HCT116 (cell line): ENCODE measurements around the gene ADAM8. TPM values are rescaled to one million over a fixed set of nuclear protein-coding genes. Genes with fewer than 3 reads are reported as not detected.

ENCODE experiments used
- ATAC-seq: fragments of 200-7000 bp; cut with Tn5 transposase; 2 replicates; pipeline ENCODE4 v1.9.1; 2020; ENCODE audit warnings: mild to moderate bottlenecking, moderate library complexity
- BruUV-seq: library from RNA; stranded (reverse); fragments of 400-500 nt; replicated peaks from 2 replicates; lab custom pipeline; 2021; lab: Mats Ljungman, UMichigan
- CTCF ChIA-PET: fragments of 300-600 bp; sonication (Branson Sonifier 250); formaldehyde crosslinking; loops from one replicate; lab custom pipeline; 2021; ENCODE audit warnings: antibody characterized with exemption; lab: Charles Lee
- POLR2A ChIA-PET: fragments of 300-600, 350-600 bp; sonication (Branson Sonifier 250); formaldehyde crosslinking; loops from one replicate; lab custom pipeline; 2021; ENCODE audit warnings: antibody characterized with exemption; lab: Charles Lee
- RAD21 ChIA-PET, 2 experiments: fragments of 300-600 bp; sonication (Branson Sonifier 250); formaldehyde crosslinking; loops; one replicate each; lab custom pipeline; 2023; ENCODE audit warnings: low total read pairs in 2 of 2; ENCODE audit not compliant: uncharacterized antibody in 2 of 2, unreplicated experiment in 2 of 2, low non-redundant PET in 1 of 2; lab: Charles Lee
- DNase-seq: peaks from one replicate; pipeline ENCODE4 v3.0.0-alpha.2; 2010; ENCODE audit warnings: low read depth, low spot score
- H2AFZ ChIP-seq: fragments of 200-600 bp; shearing (Covaris generic), sonication (generic); 2 replicates; pipeline ENCODE4 v1.6.1; 2017; ENCODE audit warnings: low read depth, mixed run types, mixed read lengths, antibody characterized with exemption, low read length; ENCODE audit not compliant: poor library complexity, severe bottlenecking
- H3K27ac ChIP-seq: 2 replicates; pipeline ENCODE4 v1.5.1; 2012; ENCODE audit warnings: low read depth, low read length
- H3K27me3 ChIP-seq: fragments of 200-600 bp; sonication (generic); 2 replicates; pipeline ENCODE4 v1.6.1; 2016; ENCODE audit warnings: mixed run types, low read length, mixed read lengths; ENCODE audit not compliant: insufficient read depth
- H3K36me3 ChIP-seq, 2 experiments: fragments of 200-500 bp in 1 of 2; fragments of 200-600 bp in 1 of 2; sonication (Bioruptor generic) in 1 of 2; sonication (generic) in 1 of 2; 2 replicates each; pipeline versions ENCODE4 v1.5.1 to v1.6.1; 2014 to 2016; ENCODE audit warnings: low read length in 2 of 2, inconsistent platforms in 1 of 2, mixed read lengths in 1 of 2, mixed run types in 1 of 2; ENCODE audit not compliant: insufficient read depth in 2 of 2, control insufficient read depth in 1 of 2
- H3K4me1 ChIP-seq, 2 experiments: fragments of 200-600 bp in 1 of 2; sonication (generic) in 1 of 2; 2 replicates each; pipeline versions ENCODE4 v1.5.1 to v1.6.1; 2012 to 2017; ENCODE audit warnings: low read length in 2 of 2, inconsistent platforms in 1 of 2, mild to moderate bottlenecking in 1 of 2, mixed read lengths in 1 of 2, mixed run types in 1 of 2, moderate library complexity in 1 of 2; ENCODE audit not compliant: insufficient read depth in 2 of 2, control insufficient read depth in 1 of 2
- H3K4me2 ChIP-seq: fragments of 200-600 bp; sonication (generic); 2 replicates; pipeline ENCODE4 v1.6.1; 2017; ENCODE audit warnings: mixed run types, low read length, mixed read lengths
- H3K4me3 ChIP-seq, 2 experiments: fragments of 200-600 bp in 1 of 2; sonication (generic) in 1 of 2; replicated peaks in 1 of 2; 2 replicates each; pipeline ENCODE4 v1.5.1; 2011 to 2016; ENCODE audit warnings: low read length in 2 of 2, control low read depth in 1 of 2, low read depth in 1 of 2, mild to moderate bottlenecking in 1 of 2, mixed read lengths in 1 of 2, mixed run types in 1 of 2
- H3K79me2 ChIP-seq: fragments of 200-600 bp; sonication (generic); 2 replicates; pipeline ENCODE4 v1.6.1; 2017; ENCODE audit warnings: mild to moderate bottlenecking, mixed run types, low read length, moderate library complexity, mixed read lengths; ENCODE audit not compliant: insufficient read depth
- H3K9ac ChIP-seq: fragments of 200-600 bp; sonication (generic); 2 replicates; pipeline ENCODE4 v1.6.1; 2016; ENCODE audit warnings: low read length, mixed read lengths
- H3K9me2 ChIP-seq: fragments of 200-600 bp; sonication (generic), shearing (Covaris generic); 2 replicates; pipeline ENCODE4 v1.6.1; 2017; ENCODE audit warnings: mixed run types, mild to moderate bottlenecking, moderate library complexity; ENCODE audit not compliant: insufficient read depth
- H3K9me3 ChIP-seq, 2 experiments: fragments of 200-500 bp in 1 of 2; fragments of 200-600 bp in 1 of 2; sonication (Bioruptor generic) in 1 of 2; sonication (generic) in 1 of 2; 2 replicates each; pipeline ENCODE4 v1.6.1; 2014 to 2017; ENCODE audit warnings: low read length in 2 of 2, mixed read lengths in 2 of 2, inconsistent platforms in 1 of 2, low read depth in 1 of 2, mild to moderate bottlenecking in 1 of 2, mixed run types in 1 of 2, moderate library complexity in 1 of 2; ENCODE audit not compliant: control insufficient read depth in 1 of 2, insufficient read depth in 1 of 2
- H4K20me1 ChIP-seq: fragments of 200-600 bp; sonication (generic), shearing (Covaris generic); 2 replicates; pipeline ENCODE4 v1.6.1; 2017; ENCODE audit warnings: mixed run types, mild to moderate bottlenecking, moderate library complexity; ENCODE audit not compliant: insufficient read depth
- ATF3 ChIP-seq: IDR thresholded peaks from 2 replicates; pipeline ENCODE4 v1.6.1; 2012
- CBX3 ChIP-seq: IDR thresholded peaks from 2 replicates; pipeline ENCODE4 v1.6.1; 2012; ENCODE audit warnings: low read depth
- EGR1 ChIP-seq: IDR thresholded peaks from 2 replicates; pipeline ENCODE4 v1.6.1; 2012; ENCODE audit warnings: low read depth
- MAX ChIP-seq: IDR thresholded peaks from 2 replicates; pipeline ENCODE4 v1.6.1; 2012
- POLR2A ChIP-seq: IDR thresholded peaks from 2 replicates; pipeline ENCODE4 v1.7.0; 2011; ENCODE audit warnings: borderline replicate concordance; ENCODE audit not compliant: insufficient read depth, insufficient read length; ENCODE audit errors: extremely low read depth
- REST ChIP-seq: IDR thresholded peaks from 2 replicates; pipeline ENCODE4 v1.6.1; 2012; ENCODE audit warnings: low read depth
- SIN3A ChIP-seq: IDR thresholded peaks from 2 replicates; pipeline ENCODE4 v1.6.1; 2012; ENCODE audit warnings: low read depth
- TCF7L2 ChIP-seq: IDR thresholded peaks from 2 replicates; pipeline ENCODE4 v1.7.0; 2011; ENCODE audit warnings: borderline replicate concordance, inconsistent platforms; ENCODE audit not compliant: insufficient read depth, insufficient read length; ENCODE audit errors: extremely low read depth
- YY1 ChIP-seq: IDR thresholded peaks from 2 replicates; pipeline ENCODE4 v1.6.1; 2011; ENCODE audit warnings: low read length, low read depth, moderate library complexity, mild to moderate bottlenecking; ENCODE audit not compliant: insufficient replicate concordance; ENCODE audit errors: extremely low read depth
- ZBTB33 ChIP-seq: IDR thresholded peaks from 2 replicates; pipeline ENCODE4 v1.6.1; 2011; ENCODE audit warnings: mild to moderate bottlenecking, low read length, moderate library complexity; ENCODE audit not compliant: insufficient replicate concordance; ENCODE audit errors: extremely low read depth
- ZFX ChIP-seq: fragments of 450-650 bp; IDR thresholded peaks from 2 replicates; pipeline ENCODE4 v1.6.1; 2017
- ZNF274 ChIP-seq: fragments of 200-500 bp; sonication (Bioruptor generic); IDR thresholded peaks from 2 replicates; pipeline ENCODE4 v1.6.1; 2014; ENCODE audit warnings: mild to moderate bottlenecking, low read depth, low read length, inconsistent platforms
- intact Hi-C: fragments of 100-400 bp; cut with micrococcal nuclease; formaldehyde crosslinking; loops from 2 replicates; pipeline ENCODE4 v1.10.0; 2022
- total RNA-seq: library from RNA; stranded (reverse); gene quantifications from one replicate; pipeline ENCODE4 v1.2.1, GENCODE V29; 2021; ENCODE audit not compliant: unreplicated experiment

Gene ADAM8
- total RNA-seq, 1 experiment from 2014 or later: 4.1 TPM

GRCh38 chr10:133270204-133270603 lies 6.5 kb downstream of the ADAM8 start:
- no TSS peak for BruUV-seq
- Histone ChIP-seq H4K20me1 (no peaks in the 10 kb centered on the region), H3K27me3 (no peaks in the 10 kb centered on the region), H3K9me2 (no peaks in the 10 kb centered on the region), H3K4me1 (no peaks in the 10 kb centered on the region; a peak in 1 of 4 replicates), H3K9me3 (no peaks in the 10 kb centered on the region), H3K9ac (no peak overlapping the region), H3K79me2 (no peaks in the 10 kb centered on the region), H3K36me3 (no peaks in the 10 kb centered on the region), H3K4me2 (no peak overlapping the region), H2AFZ (no peak overlapping the region)
- DNase-seq (no peak), ATAC-seq (no peak)
- CTCF ChIA-PET: no interaction called here
- intact Hi-C loops: no loop called here
- RAD21 ChIA-PET: no interaction called here
- TF ChIP-seq EGR1: no peak
- no peak for TF ChIP-seq REST
- no peak for TF ChIP-seq ATF3
- no peak for TF ChIP-seq ZFX
- TF ChIP-seq YY1: no peak
- no peak for TF ChIP-seq ZNF274
- TF ChIP-seq TCF7L2: no peak
- no peak for TF ChIP-seq MAX
- TF ChIP-seq SIN3A: no peak
- TF ChIP-seq ZBTB33: no peak
- TF ChIP-seq POLR2A: no peak
- TF ChIP-seq CBX3: no peak
- TF ChIP-seq, all 23 proteins: peak for 0
- Histone ChIP-seq H3K27ac (no peak overlapping the region), H3K4me3 (no peak overlapping the region)
- POLR2A ChIA-PET: no interaction called here
